ENCODE results near the gene ATOSB.

The ATOSB gene

GRCh38 chr9:35085078-35085477, 30.6 kb downstream of the ATOSB start:
- no peak for DNase-seq

GRCh38 chr9:35079426-35080341, 36.0 kb downstream of the ATOSB start, which contains the start of gene FANCG:
Gene FANCG, minus strand, starts transcription at chr9:35079942. Its CDS starts 418 bp downstream, at chr9:35079524.
- peak; percentile 94 for DNase-seq

DNA sequence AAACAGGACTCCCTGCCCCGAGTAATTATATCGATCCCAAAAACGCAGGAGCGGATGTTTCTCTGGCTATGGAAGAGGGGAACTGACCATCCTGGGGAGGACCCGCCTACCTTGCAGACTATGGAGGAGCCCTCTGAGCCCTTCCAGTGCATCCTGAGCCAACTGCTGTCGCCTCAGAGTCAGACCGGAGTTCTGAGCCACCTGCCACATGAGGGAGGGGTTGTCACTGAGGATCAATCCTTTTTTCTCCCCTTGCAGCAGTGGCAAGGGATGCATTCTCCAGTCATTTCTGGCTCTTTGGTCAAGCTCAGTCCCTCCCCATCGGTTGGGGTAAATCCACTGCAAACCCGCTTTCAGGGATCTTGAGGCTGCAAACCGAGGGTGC, 36.6 kb downstream of the ATOSB start:
- no peak for DNase-seq

GRCh38 chr9:35078066-35078465, 37.6 kb downstream of the ATOSB start:
- DNase-seq = no peak

GRCh38 chr9:35076848-35077247, 38.8 kb downstream of the ATOSB start:
- no peak for DNase-seq

GRCh38 chr9:35075358-35075757, 40.3 kb downstream of the ATOSB start:
- no peak for DNase-seq

DNA sequence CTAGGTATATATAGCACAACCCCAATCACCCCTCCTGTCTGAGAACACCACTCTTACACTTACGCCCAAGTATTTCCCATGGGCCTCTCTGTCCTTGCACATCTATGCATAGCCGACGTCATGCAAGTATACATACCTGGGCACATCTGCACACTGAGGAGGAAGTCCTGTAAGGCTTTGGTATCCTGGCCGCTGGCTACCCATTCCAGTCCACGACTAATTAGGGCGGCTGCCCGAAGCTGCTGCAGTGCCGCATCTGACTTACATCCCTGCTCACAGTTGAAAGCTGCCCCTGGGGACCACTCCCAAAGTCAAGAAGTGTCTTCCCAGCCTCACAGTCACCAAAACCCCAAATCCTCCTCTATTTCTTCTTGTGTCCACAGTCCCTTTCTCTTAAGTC, 40.9 kb downstream of the ATOSB start:
- no peak for DNase-seq

- DNase-seq = no peak
These were observed 41.5 kb downstream of the ATOSB start for GRCh38 chr9:35074141-35074540.

DNA sequence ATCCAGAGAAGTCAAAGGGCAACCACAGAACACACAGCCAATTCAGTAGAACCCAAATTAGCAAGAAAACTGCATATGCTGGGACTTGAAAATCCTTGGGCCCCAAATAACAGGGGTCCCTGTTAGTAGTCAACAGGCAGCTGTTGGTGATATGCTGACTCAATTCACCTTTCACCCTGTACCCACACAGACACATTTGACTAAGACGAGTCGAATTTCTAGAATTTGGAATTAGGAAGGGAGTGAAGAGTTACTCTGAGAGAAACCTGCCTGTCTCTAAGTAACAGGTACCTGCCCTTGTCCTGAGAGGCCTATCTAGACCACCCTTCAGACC, 42.4 kb downstream of the ATOSB start:
- DNase-seq = no peak

DNA sequence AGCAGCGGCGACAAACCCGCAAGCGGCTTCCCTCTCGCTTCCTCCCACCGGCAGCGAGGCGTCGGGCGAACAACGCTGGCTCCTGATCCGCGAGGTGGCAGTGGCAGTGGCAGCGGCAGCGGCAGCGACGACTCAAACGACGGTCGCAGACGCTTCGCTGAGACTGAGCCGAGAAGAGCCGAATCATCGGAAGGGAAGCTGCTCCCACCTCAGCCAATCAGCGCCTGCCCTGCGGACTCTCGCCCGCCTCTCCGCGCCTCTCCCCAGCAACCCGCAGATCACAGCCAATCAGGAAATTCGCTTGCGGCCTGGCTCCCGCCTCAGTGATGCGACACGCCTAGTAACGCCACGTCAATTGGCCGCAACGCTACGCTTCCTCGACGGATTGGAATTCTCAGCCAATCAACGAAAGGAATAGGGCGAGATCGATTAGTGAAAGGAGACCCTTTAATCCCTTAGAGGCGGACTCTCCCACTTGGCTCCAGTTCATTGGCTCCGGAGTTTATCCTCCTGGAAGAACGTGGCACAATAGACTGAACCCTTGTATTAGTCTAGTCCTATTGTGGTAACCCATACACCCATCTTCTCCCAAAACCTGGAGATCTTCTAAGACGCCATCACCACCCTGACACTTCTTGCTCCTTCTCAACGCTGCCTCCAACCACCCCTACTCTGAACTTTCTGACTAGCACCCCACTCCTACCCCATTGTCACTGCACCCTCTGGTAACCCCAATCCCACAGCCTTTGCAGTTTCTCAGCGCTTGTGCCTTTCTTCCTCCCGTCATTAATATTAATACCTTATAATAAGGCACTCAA, 43.0 kb downstream of the ATOSB start, which contains the start of gene VCP:
TSS of gene VCP (minus strand) at position 165 of the 818 bp plus-strand sequence. CDS start 272 bp downstream, outside the sequence.
- peak; percentile 99 for DNase-seq

DNA sequence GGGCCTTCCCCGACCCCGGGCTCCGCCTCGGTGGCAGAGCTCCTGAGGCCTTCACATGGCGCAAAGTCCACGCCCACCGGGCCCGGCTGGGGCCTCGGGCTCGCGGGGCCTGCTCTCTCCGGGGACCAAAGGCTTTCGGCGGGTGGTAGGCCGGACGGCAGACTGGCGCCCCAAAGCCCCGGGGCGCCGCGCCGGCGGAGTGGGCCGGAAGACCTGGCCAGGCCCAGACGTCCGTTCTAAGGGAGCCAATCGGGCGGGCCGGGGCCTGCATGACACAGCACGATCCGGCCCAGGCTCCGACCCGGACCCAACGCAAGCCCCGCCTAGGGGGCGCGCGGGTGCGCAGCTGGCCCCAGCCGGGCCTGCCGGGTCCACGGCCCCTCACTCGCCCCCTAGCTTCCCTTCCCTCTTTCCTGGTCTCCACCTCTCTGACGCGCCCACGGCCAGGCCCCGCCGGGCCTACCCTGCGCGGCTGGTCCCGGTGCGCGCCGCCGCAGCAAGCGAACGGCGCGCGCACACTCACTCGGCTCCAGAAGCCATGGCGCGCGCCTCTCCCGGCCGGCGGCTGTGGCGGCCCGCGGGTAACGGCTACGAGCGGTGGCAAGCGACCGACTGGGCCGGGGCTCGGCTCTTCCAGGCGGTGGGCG, 43.7 kb downstream of the ATOSB start:
- peak; percentile 58 for DNase-seq

GRCh38 chr9:35070823-35071813, 44.5 kb downstream of the ATOSB start:
- DNase-seq = no peak

- DNase-seq = no peak
These were observed 46.6 kb downstream of the ATOSB start for GRCh38 chr9:35069020-35069419.

GRCh38 chr9:35067056-35067455, 48.6 kb downstream of the ATOSB start:
- no peak for DNase-seq

- DNase-seq = no peak
These were observed 55.0 kb downstream of the ATOSB start for GRCh38 chr9:35060548-35061207.

DNA sequence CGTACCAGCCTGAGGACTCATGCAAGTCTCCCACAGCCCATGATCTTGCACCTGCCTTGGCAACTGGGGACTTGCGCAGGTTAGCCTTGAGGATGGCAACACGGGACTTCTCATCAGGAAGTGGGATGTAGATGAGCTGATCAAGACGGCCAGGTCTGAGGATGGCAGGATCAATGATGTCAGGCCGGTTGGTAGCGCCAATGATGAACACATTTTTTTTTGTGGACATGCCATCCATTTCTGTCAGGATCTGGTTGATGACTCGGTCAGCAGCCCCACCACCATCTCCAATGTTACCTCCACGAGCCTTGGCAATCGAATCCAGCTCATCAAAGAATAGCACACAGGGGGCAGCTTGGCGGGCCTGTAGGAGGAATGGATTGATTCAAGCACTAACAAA, 56.2 kb downstream of the ATOSB start:
- DNase-seq = no peak

- DNase-seq = no peak
These were observed 58.4 kb downstream of the ATOSB start for GRCh38 chr9:35057271-35057620.

DNA sequence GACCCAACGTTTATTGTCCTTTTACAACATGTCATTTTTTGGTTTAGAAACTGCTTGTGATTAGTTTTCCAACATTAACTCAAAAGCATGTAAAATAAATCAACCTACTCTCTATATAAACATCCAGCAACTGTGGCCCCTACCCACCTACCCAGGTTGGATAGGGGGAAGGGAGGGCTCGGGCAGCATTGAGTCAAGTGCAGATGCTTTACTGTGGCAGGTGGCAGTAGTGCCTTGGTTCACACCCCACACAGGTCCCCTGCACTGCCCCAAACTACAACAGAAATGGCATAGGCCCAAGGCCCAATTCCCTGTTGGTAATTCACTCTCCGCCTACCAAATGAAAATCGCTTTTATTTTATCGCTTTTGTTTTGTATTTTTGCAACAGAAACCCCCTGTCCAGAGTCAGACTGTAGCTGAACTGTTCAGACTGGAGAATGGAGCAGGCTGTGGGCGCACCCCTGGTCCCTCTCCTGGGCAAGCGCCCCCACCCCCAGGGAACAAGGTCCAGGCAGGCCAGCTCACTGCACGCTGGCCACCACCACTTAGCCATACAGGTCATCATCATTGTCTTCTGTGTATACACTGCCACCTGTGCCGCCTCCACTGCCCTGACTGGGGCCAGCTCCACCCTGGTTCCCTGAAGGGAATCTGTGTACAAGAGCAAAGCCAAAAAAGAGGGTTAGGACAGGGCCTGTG, 58.9 kb downstream of the ATOSB start:
- DNase-seq = no peak

GRCh38 chr9:35054871-35055644, 60.6 kb downstream of the ATOSB start:
- DNase-seq = no peak

DNA sequence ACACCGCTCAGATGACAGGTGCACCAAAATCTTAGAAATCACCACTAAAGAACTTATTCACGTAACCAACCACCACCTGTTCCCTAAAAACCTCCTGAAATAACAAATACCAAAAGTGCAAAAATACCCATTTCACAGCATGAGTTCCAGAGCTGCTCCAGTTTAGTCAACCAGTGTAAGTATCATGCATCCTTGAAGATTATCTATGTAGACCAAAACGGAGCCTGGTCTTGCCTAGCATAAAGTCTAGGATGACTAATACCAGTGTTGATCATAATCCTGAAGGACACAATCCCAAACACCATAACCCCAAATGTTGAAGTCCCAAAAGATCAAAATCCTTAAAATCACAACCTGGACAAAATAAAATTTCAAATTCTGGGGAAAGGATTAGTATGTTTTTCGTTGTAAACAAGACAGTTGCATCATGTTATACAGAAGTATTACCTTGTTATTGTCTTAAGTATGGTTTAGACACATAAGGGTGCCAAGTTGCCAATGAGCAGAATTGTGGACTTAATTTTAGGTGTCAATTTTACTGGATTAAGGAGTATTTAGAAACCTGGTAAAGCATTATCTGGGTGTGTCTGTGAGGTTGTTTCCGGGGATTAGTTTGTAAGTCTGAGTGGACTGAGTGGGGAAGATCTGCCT, 61.4 kb downstream of the ATOSB start:
- DNase-seq = no peak
